Left lobe of liver (tissue), 2 donors: ENCODE measurements around the gene OMP. TPM values are rescaled to one million over a fixed set of nuclear protein-coding genes. Genes with fewer than 3 reads are reported as not detected.
"Not testable (repeated sequence)": the region's sequence is repeated elsewhere in the genome, so short reads cannot be mapped to it uniquely, and the experiment has no call there.

Experiments
- ATAC-seq: fragments of 200-7000 bp; cut with Tn5 transposase; one replicate; pipeline ENCODE4 v1.9.1; 2020; ENCODE audit warnings: mild to moderate bottlenecking, moderate library complexity
- DNase-seq: peaks from one replicate; pipeline ENCODE4 v3.0.0-alpha.2; 2020; ENCODE audit warnings: low spot score
- total RNA-seq: library from RNA; stranded (reverse); gene quantifications from one replicate; pipeline ENCODE4 v1.2.1, GENCODE V29; 2021
- donor health status: DM: no; HTN: no; CAD: no; lungs with moderate emphysema.
- donor health status: DM: no; HTN: yes; CAD: no.

Gene OMP, protein sequence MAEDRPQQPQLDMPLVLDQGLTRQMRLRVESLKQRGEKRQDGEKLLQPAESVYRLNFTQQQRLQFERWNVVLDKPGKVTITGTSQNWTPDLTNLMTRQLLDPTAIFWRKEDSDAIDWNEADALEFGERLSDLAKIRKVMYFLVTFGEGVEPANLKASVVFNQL
- 3.4 TPM for total RNA-seq

DNA sequence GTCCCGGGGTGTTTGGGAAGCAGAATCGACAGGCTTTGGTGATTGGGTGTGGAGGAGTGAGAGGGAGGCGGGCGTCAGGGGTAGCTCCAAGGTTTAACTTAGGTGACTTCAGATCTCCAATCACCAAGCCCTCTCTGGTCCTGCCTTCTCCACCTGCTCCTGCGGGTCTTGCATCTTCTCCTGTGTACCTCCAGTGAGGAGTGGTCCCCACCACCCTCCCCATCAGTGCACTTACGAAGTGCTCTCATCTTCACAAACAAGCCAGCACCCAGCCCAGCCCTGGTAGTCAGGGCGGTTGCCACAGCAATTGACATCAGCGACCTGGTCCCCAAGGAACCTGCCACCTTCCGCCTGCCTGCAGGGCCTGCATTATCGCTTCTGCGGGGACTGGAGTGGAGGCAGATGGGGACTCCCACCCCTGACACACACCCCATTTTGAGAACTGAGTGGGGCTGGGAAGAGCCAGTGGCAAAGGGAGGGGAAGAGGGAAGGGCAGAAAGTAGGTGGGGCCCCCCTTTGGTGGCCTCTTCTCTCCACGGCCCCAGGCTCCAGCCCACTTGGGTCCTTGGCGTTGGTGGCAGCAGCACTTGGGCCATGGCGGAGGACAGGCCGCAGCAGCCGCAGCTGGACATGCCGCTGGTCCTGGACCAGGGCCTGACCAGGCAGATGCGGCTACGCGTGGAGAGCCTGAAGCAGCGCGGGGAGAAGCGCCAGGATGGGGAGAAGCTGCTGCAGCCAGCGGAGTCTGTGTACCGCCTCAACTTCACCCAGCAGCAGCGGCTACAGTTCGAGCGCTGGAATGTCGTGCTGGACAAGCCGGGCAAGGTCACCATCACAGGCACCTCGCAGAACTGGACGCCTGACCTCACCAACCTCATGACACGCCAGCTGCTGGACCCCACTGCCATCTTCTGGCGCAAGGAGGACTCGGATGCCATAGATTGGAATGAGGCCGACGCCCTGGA is at the start of gene OMP:
Gene OMP, plus strand, starts transcription at position 595 of the 965 bp plus-strand sequence. Its CDS starts 0 bp downstream, at position 595.
- DNase-seq (no peak), ATAC-seq (peak; percentile 2)

DNA sequence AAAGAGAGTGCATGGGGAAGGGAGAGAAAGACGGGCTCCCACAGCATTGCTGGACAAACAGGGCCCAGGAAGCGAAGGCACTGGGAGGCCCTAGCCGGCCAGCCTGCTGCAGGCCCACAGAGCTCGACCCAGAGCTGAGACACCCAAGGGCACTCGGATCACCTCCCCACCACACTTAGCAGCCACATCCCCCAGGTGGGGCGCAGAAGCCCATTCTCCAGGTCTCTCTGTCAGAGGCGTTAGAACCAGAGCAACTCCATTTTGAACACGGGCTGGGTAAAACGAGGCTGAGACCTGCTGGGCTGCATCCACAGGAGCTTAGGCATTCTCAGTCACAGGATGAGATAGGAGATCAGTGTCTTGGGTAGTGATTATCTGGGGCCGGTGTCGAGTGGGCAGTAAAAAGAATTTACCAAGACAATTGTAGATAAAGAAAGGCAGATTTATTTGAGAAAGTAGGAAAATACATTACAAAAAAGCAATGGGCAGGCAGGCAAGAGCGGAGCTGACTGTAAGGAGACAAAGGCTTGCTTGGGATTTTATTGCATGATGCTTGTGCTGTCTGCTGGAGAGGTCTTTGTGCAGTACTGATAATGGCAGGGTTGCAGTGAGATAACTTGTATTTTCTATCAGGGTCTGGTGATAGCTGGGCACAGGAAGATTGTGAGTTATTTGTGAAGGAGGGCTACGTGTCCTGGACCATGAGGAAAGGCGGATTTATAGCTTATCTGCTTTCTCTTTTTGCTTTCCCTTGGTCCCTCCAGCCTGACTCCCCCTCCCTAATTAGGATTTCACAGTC is 49.2 kb upstream of the OMP start:
- DNase-seq (no peak), ATAC-seq (no peak)

DNA sequence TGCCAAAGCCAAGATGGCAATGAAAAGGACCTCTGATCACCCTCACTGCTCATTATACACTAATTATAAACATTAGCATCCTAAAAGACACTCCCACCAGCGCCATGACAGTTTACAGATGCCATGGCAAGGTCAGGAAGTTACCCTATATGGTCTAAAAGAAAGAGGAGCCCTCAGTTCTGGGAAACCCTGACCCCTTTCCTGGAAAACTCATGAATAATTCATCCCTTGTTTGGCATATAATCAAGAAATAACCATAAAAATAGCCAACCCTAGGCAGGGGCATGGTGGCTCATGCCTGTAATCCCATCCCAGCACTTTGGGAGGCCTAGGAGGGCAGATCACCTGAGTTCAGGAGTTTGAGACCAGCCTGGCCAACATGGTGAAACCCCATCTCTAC is 48.6 kb upstream of the OMP start:
- ATAC-seq (no peak), DNase-seq (no peak)

DNA sequence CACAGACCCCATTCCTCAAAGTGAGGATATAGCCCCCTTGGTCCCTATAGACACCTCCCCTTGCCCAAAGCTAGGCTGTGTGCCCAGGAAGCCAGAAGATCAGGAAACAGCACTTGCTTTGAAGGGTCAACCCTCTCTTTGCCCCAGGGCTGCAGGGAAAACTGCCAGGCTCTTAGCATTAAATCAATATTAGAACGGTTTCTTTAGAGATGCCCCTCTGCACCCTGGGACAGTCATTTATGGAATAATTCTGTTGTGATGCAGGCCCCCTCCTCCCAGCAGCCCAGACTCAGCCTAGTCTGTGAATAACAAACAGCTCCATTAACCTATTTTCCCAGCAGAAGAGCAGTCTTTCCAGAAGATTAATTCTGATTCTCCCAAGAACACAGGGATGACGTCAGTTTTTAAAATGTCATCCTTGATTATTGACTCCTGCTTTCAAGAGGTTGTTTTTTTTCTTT is 47.5 kb upstream of the OMP start:
- no peak for DNase-seq
- no peak for ATAC-seq

DNA sequence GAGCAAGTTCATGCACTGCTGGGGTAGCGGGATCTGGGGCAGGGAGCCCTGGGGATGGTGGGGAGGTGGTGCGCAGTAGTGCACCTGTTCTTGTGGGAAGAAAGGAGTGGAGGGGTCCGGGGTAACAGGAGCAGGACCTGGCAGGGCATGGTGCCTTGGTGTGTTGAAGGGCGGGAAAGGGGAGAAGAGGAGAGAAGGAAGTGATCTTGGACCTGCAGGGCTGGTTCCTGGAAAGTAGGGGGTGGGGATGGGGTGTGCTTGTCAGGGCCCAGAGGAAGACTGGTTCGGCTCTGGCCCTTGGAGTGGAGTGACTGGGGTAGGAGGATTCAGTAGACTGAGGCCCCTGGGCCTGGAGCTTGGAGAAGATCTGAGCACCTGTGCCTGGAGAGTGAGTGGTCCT is 46.7 kb upstream of the OMP start:
- DNase-seq (no peak), ATAC-seq (no peak)

DNA sequence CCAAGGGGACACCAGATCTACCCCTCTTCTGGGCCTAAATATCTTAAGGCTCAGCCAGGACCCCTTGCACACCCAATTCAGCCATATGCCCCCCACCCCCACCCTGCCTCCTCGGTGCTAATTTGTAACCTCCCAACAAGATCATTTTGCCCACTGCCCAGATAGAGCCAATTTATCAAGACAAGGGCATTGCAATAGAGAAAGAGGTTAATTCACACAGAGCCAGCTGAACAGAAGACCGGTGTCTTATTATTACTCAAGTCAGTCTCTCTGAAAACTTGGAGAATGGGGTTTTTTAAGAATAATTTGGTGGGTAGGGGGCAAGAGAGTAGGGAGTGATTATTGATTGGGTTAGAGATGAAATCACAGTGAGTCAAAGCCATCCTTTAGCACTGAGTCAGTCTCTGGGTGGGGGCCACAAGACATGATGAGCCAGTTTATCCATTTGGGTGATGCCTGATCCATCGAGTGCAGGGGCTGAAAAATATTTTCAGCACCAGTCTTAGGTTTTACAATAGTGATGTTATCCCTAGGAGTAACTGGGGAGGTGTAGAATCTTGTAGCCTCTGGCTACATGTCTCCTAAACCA is 45.7 kb upstream of the OMP start:
- DNase-seq (no peak), ATAC-seq (no peak)

DNA sequence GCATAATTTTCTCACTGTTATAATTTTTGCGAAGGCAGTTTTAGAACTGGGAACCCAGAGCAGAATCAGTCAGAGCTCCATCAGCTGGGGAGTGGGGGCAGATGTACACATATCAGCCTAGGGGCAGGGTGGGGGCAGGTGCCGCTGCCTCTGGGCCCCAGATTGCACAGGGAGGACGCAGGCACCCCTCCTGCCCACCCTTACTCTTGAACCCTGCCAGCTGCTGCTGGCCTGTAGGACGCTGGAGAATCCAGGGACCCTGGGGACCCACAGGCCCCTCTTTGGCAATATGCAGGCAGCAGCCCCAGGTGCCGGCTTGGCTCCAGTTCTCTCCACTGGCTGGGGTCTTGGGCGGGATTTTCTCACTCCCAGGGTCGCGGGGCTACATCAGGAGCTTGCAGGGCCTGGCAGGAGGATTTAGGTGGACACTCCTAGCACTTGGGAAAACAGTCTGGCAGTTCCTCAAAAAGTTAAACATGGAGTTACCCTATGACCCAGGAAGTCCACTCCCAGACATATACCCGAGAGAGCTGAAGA is 44.6 kb upstream of the OMP start:
- DNase-seq (no peak), ATAC-seq (no peak)

DNA sequence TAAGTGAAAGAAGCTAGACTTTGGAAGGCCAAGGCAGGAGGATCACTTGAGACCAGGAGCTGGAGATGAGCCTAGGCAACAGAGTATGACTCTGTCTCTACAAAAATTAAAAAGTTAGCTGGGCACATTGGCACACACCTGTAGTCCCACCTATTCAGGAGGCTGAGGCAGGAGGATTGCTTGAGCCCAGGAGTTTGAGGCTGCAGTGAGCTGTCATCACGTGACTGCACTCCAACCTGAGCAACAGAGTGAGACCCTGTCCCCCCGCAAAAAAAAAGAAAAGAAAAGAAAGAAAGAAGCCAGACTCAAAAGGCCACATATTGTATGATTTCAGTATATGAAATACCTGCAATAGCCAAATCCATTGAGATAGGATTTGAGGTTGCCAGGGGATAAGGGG is 43.7 kb upstream of the OMP start:
- no peak for ATAC-seq
- no peak for DNase-seq

DNA sequence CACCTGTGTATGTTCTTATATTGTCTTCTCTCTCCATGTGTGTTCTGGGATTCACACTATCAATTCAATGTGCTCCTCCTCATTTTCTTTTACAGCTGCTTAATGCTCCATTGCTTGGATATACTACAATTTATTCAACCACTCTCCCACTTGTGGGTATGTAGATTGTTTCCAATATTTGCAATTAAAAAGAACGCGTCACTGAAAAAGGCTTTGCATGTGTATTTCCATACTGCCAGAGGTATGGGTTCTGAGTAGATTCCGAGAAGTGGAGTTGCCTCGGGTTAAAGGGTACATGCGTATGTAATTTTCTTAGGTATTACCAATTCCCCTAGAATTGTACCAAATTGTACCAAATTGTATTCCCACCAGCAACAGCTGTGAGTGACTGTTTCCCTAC is 42.8 kb upstream of the OMP start:
- ATAC-seq, result no peak

DNA sequence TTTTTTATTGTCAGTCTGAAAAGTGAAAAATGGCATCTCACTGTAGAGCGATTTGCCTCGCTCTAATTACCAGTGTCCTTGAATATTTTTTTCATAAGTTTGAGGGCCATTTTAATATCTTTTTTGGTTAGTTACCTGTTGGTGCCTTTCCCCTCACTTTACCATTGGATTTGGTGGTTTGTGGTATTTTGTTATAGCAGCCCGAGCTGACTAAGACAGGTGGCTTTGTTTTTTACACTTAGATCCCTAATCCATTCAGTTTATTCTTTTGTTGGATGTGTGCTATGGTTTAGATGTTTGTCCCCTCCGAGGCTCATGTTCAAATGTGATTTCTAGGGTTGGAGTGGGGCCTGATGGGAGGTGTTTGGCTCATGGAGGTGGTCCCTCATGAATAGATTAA is 42.4 kb upstream of the OMP start:
- DNase-seq (no peak), ATAC-seq (no peak)

More for the DNA sequence above, 42.8 kb upstream of the OMP start:
- DNase-seq, result no peak

DNA sequence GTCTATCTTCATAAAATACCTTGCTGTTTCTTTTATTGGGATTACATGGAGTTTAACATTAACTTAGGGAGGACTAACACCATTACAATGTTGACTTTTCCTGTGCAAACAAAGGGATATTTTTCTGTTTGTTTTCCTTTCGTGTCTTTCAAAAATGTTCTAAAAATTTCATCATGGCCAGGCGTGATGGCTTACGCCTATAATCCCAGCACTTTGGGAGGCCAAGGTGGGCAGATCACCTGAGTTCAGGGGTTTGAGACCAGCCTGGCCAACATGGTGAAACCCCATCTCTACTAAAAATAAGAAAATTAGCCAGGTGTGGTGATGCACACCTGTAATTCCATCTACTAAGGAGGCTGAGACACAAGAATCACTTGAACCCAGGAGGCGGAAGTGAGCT is 41.4 kb upstream of the OMP start:
- not testable (repeated sequence) for DNase-seq
- peak; percentile 51 for ATAC-seq

DNA sequence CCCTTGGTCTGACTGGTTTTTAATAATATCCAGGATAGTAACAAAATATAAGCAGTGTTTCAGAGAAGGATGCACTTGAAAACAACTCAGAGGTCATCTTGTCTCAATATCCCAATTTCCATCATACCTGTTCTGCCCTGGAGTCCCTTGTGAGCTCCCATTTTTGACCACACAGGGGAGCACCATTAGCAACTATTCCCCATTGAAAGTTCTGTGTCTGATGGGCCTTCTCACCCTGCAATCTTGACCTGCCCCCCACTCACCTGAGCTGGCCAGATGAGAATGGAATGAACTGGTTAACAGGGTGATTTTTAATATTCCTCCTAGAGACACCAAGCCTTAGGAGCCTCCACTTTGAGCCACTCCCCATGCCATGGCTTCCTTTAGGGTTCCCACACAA is 39.7 kb upstream of the OMP start:
- DNase-seq (no peak), ATAC-seq (no peak)

DNA sequence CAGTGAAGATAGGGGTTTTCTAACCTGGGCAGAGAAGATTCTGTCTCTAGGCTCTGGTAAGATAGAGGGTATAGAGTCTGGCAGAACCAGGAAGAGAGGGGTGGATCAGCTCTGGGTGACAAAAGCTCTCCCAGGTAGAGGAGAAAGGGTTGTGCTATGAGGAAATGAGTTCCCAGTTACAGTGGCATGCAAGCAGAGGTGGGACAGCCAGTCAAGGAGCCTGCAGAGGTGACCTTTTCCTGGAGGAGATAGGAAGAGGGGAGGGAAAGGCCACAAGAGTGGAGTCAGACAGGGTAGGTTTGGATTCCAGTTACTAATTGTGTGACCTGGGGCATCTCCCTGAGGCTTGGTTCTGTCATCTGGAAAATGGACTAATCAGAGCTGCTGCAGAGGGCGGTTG is 39.2 kb upstream of the OMP start:
- no peak for DNase-seq
- no peak for ATAC-seq

DNA sequence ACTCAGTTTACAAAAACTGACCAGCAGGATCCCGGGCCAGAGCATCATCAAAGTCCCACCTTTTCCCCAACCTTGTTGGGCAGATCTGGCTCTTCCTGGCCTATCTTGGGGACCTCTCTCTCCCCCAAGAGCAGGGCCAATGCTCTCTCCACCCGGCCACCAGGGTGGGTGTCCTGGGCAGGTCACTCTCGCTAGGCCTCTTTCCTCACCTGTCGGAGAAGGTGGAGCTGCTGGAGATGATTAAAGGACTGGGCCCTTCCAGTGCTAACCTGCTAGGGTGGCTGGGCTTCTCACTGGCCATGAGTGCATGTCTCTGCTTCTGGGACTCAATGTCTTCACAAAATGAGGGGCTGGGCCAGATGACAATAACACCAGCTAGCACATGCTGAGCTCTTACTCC is 38.8 kb upstream of the OMP start:
- no peak for ATAC-seq
- DNase-seq, result no peak

DNA sequence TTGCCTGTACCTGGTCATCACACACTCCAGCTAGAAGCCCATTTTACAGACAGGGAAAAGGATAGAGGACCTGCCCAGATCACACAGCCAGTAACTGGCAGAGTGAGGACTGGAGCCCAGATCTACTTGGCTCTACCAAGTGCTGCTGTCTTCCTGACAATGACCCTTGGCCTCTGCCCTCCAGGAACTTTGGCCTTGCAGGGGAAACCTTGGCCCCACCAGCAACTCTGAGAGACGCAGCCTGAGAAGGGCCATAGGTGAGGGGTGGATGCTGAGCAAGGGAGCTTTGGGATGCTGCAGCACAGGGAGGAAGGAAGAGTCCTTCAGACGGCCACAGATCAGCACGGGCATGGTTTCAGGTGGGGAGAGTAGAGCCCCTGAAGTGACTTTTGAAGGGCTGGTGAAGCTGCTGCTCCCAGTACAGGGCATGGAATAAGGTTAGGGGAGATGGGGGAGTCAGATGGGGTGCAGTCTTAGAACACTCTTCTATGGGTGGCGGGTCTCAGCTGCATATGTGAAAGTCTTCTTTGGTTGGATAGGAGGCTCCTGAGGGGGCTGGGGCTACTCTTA is 37.9 kb upstream of the OMP start:
- ATAC-seq, result peak; percentile 10

DNA sequence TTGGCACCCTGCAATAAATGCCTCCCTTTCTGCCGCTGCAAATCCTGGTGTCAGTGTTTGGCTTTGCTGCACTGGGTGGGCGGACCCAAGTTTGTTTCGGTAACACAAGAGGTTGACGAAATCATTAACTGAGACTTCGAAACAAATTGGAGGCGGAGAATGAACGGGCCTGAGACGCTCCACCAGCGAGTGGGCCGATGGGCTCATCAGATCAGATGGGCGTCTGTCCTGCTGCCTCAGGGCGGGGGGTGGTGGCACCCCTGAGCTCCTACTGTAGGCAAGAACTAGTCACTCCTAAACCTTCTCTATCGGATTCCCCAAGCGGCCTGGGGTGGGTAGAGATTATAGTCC is 36.8 kb upstream of the OMP start:
- DNase-seq (peak; percentile 89), ATAC-seq (peak; percentile 50)

More for the DNA sequence above, 37.9 kb upstream of the OMP start:
- peak; percentile 84 for DNase-seq

DNA sequence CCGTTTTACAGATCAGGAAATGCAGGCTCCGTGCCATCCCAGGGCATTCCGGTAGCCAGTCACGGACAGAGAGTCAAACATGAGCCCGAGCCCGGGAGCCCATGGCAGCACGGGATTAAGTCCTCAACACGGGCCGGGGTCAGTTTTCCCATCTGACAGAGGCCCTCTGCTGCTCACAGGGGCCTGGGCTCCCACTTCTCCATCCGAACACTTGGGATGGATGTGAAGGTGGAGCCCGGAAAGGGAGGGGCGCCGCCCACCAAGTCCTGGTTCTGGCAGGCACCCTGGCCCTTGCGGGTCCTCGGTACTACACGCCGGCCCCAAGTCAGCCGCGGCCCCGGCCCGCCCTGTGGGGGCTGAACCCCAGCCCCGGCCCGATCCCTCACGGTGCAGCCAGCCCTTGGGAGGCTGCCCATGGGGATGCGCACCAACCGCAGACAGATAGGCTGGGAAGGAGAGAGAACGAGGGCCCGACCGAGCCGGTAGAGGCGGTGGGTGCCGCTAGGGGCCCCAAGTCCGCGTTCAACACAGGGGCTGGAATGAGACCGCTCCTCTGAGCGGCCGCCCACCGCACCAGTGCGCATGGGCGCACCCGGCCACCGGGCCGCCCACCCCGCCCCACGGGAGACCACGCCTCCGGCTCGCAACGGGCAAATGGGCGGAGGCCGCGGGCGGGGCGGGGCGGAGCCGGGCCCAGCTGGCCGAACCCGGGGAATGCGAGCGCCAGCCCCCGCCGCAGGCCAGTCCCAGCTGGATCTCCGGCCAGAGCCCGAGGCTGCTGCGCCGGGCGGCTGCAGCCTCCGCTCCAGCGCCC is 36.2 kb upstream of the OMP start, which contains the start of gene CAPN5:
Gene CAPN5, plus strand, starts transcription at position 743 of the 814 bp plus-strand sequence. CDS start 17,916 bp downstream, outside the sequence.
- ATAC-seq (peak; percentile 87), DNase-seq (peak; percentile 96)

DNA sequence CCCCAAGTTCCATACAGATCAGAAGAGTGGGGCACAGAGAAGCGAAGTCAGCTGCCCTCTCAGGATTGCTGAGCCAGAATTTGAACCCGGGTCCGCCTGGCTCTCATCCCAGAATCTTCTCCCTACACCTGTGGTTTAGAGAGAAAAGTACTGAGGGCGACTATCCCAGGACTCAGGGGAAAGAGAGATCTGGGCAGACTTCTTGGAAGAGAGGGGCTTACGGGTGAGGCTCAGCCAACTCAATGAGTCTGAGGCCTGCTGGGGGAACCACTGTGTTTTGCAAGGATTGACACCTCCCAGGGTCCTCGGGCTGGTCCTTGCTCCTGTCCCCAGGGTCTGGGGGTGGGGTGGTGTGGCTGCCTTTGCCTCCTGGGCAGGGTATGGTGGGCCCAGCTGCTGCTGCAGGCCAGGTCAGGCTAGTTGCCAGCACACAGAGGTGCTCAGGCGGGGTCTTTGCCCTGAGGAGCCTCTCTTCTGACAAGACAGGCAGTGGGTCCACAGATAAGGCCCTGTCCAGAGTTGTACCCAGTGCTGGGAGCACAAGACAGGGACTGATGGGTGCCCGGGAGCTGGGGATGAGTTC is 34.7 kb upstream of the OMP start:
- ATAC-seq (no peak), DNase-seq (no peak)
